Stimulated activated CD4-positive, alpha-beta T cell treated with anti-CD3 and anti-CD28 coated beads, TNF-alpha, amount 100 ng/mL, for 1 hour (primary cell): ENCODE results near the gene PLXNA4.

Experiments
- DNase-seq, 3 donors: peaks; one replicate each; pipeline ENCODE4 v3.0.0-alpha.2; 2020; ENCODE audit warnings: low read depth in 3 of 3, low spot score in 1 of 3

PLXNA4 gene

GRCh38 chr7:132078891-132079735 is 497.2 kb downstream of the PLXNA4 start:
- DNase-seq, result no peak

GRCh38 chr7:132077971-132078685 is 498.1 kb downstream of the PLXNA4 start:
- no peak for DNase-seq

- no peak for DNase-seq
Measured at GRCh38 chr7:132076301-132077035, 499.8 kb downstream of the PLXNA4 start.

GRCh38 chr7:132075515-132075914 is 500.8 kb downstream of the PLXNA4 start:
- DNase-seq, result no peak

- DNase-seq, result no peak
Measured at GRCh38 chr7:132073920-132074589, 502.2 kb downstream of the PLXNA4 start.
